Neural progenitor cell (in vitro differentiated cells): ENCODE results near the gene CD151.

Experiments
- EZH2phosphoT487 ChIP-seq: fragments of 200-600 bp; sonication (generic); IDR thresholded peaks from 2 replicates; pipeline ENCODE4 v1.6.1; 2017; ENCODE audit warnings: antibody characterized with exemption
- TF ChIP-seq, protein P1 (sequence below): fragments of 200-600 bp; sonication (generic); IDR thresholded peaks from 2 replicates; pipeline ENCODE4 v1.5.1; 2017; ENCODE audit warnings: antibody characterized with exemption, mild to moderate bottlenecking

- TF ChIP-seq, protein P1, sequence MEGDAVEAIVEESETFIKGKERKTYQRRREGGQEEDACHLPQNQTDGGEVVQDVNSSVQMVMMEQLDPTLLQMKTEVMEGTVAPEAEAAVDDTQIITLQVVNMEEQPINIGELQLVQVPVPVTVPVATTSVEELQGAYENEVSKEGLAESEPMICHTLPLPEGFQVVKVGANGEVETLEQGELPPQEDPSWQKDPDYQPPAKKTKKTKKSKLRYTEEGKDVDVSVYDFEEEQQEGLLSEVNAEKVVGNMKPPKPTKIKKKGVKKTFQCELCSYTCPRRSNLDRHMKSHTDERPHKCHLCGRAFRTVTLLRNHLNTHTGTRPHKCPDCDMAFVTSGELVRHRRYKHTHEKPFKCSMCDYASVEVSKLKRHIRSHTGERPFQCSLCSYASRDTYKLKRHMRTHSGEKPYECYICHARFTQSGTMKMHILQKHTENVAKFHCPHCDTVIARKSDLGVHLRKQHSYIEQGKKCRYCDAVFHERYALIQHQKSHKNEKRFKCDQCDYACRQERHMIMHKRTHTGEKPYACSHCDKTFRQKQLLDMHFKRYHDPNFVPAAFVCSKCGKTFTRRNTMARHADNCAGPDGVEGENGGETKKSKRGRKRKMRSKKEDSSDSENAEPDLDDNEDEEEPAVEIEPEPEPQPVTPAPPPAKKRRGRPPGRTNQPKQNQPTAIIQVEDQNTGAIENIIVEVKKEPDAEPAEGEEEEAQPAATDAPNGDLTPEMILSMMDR: no peak
- no peak for TF ChIP-seq EZH2phosphoT487
Measured at GRCh38 chr11:790721-791564, 41.8 kb upstream of the CD151 start.
